CD4-positive, alpha-beta T cell treated with Interleukin-1 beta for 1 hour (primary cell): ENCODE measurements around the gene CAMTA1.
"Not testable (repeated sequence)": the region's sequence is repeated elsewhere in the genome, so short reads cannot be mapped to it uniquely, and the experiment has no call there.

Experiments
- DNase-seq, 2 donors: peaks; one replicate each; pipeline ENCODE4 v3.0.0-alpha.2; 2020 to 2022

CAMTA1 gene

GRCh38 chr1:7677815-7678214 lies 892.6 kb downstream of the CAMTA1 start:
- no peak for DNase-seq

DNA sequence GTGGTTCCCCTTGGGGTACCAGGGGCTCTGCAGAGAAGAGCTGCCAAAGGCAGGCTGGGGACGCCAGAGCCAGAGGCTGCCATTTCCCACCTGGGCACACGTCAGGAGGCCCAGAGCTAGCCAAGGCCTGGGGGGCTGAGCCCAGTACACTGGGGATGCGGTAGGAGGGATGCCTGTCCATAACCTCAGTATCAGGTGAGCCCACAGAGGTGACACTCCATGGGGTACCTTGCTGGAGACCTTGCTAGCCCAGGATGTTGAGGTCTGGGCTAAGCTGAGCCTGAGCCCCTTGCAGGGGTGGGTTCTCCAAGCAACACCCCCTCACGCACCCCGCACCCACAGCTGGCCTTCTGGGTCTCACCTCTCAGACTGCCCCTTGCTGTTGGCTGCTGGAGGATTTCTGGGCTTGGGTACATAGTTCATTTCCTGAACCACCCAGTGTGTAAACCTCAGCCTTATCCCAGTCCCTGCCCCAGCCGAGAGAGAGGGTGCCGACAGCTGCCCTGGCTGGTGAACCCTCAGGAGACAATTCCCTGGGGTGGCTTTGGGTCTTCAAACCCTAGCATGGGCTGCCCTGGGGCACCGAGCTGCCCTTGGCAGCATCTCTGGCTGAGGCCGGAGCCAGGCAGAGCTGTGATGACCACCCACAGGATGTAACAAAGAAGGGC lies 893.4 kb downstream of the CAMTA1 start:
- no peak for DNase-seq

DNA sequence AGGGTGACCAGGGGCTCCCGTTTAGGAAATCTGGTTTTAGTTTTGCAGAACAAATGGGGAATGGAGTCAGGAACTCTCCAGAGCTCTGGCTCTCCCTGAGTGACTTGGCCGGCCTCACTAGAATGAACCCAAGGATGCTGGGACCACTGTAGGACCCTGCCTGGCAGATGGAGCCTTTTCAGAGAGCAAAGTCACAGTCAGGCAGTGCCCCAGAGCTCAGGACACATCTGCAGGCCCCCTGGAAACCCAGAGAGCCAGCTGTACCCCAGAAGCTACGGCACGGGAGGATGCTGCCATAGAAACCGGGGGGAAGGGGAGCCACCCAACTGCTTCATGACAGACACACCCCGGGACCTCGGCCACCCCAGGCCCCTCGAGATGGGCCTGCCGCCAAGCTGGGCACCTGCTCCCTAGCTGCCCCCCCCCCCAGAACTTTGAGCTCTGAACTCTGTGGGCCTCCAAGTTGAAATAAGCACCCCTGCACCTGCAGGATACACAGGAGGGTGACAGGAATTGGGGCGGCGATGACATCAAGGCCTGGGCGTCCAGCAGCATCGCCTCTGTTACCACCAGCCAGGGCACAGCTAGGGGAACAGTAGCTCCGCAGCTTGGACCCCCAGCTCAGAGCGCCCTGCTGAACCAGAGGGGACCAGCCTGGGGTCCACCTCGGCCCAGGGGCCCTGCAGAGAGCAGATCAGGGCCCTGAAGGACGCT lies 894.1 kb downstream of the CAMTA1 start:
- DNase-seq = no peak

GRCh38 chr1:7679873-7680206 lies 894.6 kb downstream of the CAMTA1 start:
- DNase-seq = no peak

- peak; percentile 29 to 53 for DNase-seq
Observed at GRCh38 chr1:7680207-7680954, 895.1 kb downstream of the CAMTA1 start.

GRCh38 chr1:7680955-7681268 lies 895.7 kb downstream of the CAMTA1 start:
- no peak for DNase-seq

- no peak for DNase-seq
Observed at GRCh38 chr1:7681401-7681800, 896.1 kb downstream of the CAMTA1 start.

- DNase-seq = no peak
Observed at GRCh38 chr1:7683521-7683920, 898.3 kb downstream of the CAMTA1 start.

GRCh38 chr1:7684132-7684531 lies 898.9 kb downstream of the CAMTA1 start:
- no peak for DNase-seq

DNA sequence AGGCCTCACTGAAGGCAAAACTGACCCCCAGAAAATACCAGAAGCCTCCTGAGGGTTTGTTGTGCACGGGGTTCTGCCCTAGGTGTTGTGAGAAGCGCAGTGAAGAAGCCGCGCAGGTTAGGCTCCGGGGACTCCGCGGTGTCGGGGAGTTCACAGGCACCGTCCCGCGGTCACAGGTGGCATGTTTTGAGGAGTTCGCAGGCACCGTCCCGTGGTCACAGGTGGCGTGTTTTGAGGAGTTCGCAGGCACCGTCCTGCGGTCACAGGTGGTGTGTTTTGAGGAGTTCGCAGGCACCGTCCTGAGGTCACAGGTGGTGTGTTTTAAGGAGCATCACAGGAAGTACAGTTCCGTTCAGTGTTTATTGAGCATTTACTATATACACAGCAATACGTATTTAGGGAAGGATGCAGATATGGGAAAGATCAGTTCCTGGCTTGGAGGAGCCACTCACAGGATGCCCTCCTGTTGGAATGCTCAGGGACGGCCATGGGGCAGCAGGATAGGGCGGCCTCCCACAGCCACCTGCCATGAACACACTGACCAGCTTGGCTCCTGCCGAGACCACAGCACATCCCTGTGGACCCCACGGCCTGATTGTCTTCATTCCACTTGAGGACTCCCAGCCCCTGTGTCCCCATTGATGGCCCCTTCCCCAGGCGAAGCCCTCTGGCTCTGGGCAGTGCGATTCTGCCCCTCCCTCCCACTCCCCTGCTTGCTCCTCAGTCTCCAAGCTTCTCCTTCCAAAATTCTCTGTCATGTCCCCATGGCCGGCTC lies 899.8 kb downstream of the CAMTA1 start:
- DNase-seq = no peak

DNA sequence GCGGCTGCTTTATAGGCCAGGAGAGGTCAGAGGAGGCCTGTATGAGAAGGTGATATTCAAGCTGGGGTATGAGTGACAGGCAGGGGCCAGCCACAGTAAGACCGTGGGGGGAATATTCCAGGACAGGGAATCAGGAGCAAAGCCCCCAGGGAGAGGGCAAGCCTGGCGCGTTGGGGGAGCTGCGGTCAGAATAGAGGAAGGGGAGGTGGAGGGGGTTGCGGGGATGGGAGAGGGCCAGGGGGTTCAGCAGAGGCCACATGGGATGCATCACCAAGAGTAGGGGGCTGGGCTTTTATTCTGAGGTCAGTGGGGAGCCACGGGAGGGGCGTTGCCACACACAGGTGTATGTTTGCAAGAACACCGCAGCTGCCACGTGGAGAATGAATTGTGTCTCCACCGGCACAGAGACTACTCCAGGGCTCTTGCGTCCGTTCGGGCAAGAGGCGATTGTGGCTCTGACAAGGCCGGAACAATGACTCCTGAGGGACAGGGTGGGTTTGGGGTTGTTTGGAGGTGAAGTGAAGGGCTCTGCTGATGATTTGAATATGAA lies 901.1 kb downstream of the CAMTA1 start:
- DNase-seq = no peak

- DNase-seq = no peak
Observed at GRCh38 chr1:7687411-7687810, 902.2 kb downstream of the CAMTA1 start.

DNA sequence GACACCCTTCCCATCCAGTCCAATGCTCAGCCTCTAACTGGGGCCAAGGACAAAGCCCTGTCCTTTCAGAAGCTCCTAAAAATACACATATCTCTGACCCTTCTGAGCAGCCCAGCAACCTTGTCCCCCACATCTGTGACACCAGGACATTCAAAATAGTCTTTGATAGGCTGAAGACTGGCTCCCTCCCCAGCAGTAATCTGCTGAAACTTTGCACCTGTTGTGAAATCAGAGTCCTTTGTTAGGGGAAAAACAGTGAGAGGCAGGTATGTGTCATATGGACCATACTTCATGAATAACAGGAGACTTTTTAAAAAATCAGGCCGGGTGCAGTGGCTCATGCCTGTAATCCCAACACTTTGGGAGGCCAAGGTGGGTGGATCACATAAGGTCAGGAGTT lies 903.4 kb downstream of the CAMTA1 start:
- no peak for DNase-seq

DNA sequence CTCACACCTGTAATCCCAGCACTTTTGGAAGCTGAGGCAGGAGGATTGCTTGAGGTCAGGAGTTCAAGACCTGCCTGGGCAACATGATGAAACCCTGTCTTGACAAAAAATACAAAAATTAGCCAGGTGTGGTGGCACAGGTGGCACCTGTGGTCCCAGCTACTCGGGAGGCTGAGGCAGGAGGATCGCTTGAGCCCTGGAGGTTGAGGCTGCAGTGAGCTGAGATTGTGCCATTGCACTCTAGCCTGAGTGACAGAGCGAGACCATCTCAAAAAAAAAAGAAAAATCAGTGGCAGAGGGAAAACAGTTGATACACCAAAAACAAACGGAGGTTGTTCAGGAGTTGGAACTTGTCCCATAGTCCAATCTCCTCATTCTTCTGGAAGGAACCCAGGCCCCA lies 904.1 kb downstream of the CAMTA1 start:
- DNase-seq = not testable (repeated sequence)

GRCh38 chr1:7690076-7690475 lies 904.8 kb downstream of the CAMTA1 start:
- no peak for DNase-seq

DNA sequence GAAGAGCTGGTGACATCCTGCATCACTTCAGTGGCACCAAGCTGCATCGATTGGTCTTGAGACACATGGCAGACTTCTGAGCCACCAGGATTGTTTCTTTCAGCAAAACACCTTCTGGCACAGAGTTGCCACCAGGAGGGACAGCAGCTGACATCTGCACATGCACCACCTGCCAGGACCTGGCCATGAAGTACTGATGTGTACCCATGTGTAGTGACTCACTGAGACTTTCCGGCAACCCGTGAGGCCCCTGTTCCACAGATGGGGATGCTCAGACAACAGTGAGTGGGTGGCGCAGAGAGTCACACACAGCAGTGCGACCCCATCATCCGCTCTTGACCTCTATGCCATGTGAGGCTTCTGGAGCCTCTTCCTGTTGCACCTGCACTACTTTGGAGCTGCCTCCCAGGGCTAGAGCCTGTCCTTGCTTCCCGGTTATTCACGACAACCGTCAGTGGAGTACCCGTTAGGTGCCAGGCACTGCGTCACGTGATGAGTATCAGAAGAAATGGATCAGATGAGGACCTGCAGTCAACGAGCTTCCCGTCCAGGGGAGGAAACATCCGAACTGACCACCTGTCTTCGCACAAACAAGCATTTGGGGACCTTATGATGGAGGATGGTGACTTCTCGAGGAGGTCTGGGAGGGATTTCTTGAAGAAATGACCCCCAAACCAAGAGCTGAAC lies 905.4 kb downstream of the CAMTA1 start:
- DNase-seq = no peak

DNA sequence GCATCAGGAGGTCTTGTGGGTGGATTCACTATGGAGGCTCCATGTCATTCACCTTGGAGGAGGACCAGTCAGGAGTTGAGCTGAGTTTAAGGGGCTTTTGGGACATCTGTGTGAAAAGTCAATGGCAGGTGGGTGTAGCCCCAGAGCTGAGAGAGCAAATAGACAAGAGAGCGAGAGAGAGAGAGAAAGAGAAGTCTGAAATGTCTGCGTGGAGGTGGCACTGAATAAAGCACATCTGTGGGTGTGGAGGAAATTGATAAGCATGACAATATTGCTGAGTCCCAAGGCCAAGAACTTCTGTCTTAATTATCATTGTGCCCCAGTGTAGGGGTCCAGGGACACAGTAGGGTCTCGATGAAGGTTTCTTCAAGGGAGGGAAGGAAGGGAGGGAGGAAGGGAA lies 906.3 kb downstream of the CAMTA1 start:
- DNase-seq = no peak

DNA sequence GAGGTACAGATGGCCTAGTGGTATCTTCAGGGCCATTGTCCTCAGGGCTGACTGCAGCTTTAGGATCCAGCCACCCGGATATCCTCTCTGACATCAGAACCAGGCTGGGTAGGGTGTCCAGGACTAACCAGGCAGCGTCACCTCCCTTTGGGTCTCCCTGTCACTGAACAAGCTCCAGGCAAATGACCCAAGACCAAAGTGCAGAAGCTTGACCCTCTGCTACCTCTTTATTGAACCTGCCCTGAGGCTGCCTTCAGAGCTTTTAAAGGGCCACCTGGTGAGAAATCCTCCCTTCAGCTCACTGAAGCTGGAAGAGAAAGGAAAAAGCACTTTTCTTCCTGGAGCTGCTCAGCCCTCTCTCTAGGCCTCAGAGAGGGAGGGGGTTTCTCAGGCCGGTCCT lies 906.8 kb downstream of the CAMTA1 start:
- no peak for DNase-seq

GRCh38 chr1:7693037-7693436 lies 907.8 kb downstream of the CAMTA1 start:
- DNase-seq = not testable (repeated sequence)

DNA sequence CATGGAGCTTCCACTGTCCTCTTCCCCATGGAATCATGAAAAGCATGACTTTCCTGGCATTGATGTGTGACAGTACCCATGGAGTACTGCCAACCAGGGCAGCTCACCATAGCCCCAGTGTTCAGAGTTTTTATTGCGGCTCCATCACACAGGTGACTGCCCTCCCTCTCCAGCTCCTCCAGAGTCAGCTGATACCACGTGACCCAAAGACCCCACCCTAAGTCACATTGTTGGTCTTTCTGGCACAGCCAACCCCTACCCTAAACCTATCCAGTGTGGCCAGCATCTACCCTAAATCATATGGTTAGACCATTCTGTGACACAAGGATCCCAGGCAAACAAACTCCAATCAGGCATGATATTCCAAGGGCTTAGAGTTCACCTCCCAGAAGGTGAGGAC lies 908.4 kb downstream of the CAMTA1 start:
- no peak for DNase-seq

DNA sequence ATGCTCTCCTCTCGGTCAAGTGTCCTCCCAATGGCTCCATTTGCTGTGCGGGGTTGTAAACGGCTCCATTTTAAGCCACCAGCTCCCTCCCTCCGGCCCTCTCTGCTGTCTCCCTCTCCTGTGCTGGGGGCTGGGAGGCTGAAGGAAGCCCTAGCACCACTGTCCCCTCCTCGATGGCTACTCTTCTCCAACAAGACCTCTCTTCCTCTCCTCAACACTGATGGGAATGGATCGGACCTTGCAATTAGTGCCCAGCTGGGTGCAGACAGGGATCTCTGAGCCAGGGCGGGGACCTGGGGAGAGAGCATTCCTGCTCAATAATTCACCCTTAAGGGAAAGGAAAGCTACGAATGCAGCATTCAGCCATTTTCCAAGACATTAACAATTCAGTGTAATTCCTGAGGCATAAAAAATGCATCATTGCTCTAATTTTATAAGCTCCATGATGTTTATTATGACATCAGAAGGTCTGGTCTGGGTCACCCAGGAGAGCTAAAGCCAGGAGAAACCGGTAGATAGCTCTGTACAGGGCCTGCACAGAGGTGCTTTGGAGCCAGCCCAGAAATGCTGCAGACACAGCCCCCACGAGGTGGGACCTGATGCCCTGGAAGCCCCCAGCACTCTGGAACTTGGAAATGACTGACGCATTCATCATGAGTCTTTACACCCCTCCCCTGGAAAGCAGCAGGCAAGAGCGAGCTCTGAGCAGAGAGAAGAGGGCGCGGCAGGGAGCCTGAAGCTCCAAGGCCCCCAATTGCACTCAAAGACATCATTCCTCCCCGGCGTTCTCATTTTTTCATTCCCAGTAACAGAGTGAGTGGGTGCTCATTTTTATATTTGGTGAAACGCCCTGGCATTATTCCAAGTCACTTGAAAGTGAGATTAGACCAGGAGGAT lies 909.6 kb downstream of the CAMTA1 start:
- DNase-seq = no peak
